Activated naive CD8-positive, alpha-beta T cell treated with anti-CD3 and anti-CD28 coated beads, Interleukin-2, amount 50 U/mL, for 24 hours (primary cell): Measurements from ENCODE around the gene GBP7.
"Not testable (repeated sequence)": the region's sequence is repeated elsewhere in the genome, so short reads cannot be mapped to it uniquely, and the experiment has no call there.

Source experiments
- ATAC-seq: fragments of 150-1000 bp; cut with Tn5 transposase; one replicate; pipeline ENCODE4 v1.10.0; 2021
- DNase-seq: peaks from one replicate; pipeline ENCODE4 v3.0.0; 2021
- H3K27ac Mint-ChIP-seq: one replicate; pipeline ENCODE4 v1.8.0; 2021; ENCODE audit warnings: mild to moderate bottlenecking, mixed read lengths
- H3K27me3 Mint-ChIP-seq: one replicate; pipeline ENCODE4 v1.8.0; 2021; ENCODE audit warnings: mixed read lengths
- H3K36me3 Mint-ChIP-seq: one replicate; pipeline ENCODE4 v1.8.0; 2021; ENCODE audit warnings: low read depth, mixed read lengths
- H3K4me1 Mint-ChIP-seq: one replicate; pipeline ENCODE4 v1.8.0; 2021; ENCODE audit warnings: mixed read lengths
- H3K4me3 Mint-ChIP-seq: one replicate; pipeline ENCODE4 v1.8.0; 2021; ENCODE audit warnings: mild to moderate bottlenecking, moderate library complexity, mixed read lengths
- H3K9me3 Mint-ChIP-seq: one replicate; pipeline ENCODE4 v1.8.0; 2021; ENCODE audit warnings: mixed read lengths

The GBP7 gene

GRCh38 chr1:89175601-89176256 lies at the start of gene GBP7:
GBP7 (minus strand) TSS chr1:89176003; CDS start chr1:89171935, 4,068 bp downstream.
- Mint-ChIP-seq H3K4me3 (no peak within 1 kb of the TSS), H3K9me3 (no peaks in the 10 kb centered on the region), H3K27me3 (no peaks in the 10 kb centered on the region), H3K4me1 (peaks cover 4% of the 10 kb centered on the region), H3K36me3 (no peaks in the 10 kb centered on the region), H3K27ac (no peak within 1 kb of the TSS)
- no peak for ATAC-seq
- no peak for DNase-seq

DNA sequence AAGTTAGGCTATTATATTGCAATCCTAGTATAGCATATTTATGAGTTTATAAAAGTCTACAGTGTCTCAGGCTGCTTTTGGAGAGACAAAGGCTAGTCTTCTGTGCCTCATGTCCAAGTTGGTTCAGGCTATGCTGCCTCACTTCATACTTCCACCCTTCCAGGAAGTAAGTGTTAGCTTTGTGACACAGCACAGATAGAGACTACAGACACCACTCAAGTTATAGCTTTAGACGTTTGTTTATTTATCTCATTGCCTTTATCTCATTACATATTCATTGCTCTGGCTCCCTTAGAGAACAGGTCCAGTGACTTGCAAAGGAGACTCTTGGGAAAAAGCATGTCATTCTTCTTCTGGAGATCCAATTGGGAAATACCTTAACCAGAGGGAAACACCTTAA lies 45.5 kb upstream of the GBP7 start:
- no peak overlapping the region for H3K27ac Mint-ChIP-seq
- ATAC-seq, result no peak
- H3K4me3 Mint-ChIP-seq, result no peak overlapping the region
- H3K36me3 Mint-ChIP-seq, result peaks cover 11% of the 10 kb centered on the region
- no peak for DNase-seq
- no peaks in the 10 kb centered on the region for H3K27me3 Mint-ChIP-seq
- no peaks in the 10 kb centered on the region for H3K4me1 Mint-ChIP-seq
- peaks cover 19% of the 10 kb centered on the region for H3K9me3 Mint-ChIP-seq

DNA sequence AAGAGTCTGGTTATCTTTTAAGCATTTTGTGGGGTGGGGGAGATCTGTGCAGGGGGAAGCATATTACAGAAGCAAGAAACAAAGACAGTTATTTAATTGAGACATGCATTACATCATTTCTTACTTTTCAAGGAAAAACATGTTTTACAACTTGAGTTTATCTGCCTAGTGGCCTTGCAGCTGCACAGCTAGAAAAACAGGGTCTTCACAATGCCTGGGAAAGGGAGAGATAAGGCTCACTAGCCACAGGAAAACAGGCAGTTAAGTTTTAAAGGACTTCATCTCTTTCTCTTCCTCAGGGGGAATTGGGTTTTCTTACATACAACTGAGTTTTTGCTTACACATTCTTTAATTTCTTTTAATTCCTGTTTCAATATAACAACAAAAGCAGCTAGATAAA lies 44.0 kb upstream of the GBP7 start:
- not testable (repeated sequence) for H3K27ac Mint-ChIP-seq, ATAC-seq, H3K4me3 Mint-ChIP-seq, H3K4me1 Mint-ChIP-seq, DNase-seq, H3K27me3 Mint-ChIP-seq
- peaks cover 15% of the 10 kb centered on the region for H3K9me3 Mint-ChIP-seq
- H3K36me3 Mint-ChIP-seq, result peaks cover 11% of the 10 kb centered on the region

- not testable (repeated sequence) for H3K4me1 Mint-ChIP-seq, ATAC-seq, DNase-seq, H3K27ac Mint-ChIP-seq, H3K4me3 Mint-ChIP-seq, H3K27me3 Mint-ChIP-seq
- H3K9me3 Mint-ChIP-seq, result peaks cover 15% of the 10 kb centered on the region
- peaks cover 11% of the 10 kb centered on the region for H3K36me3 Mint-ChIP-seq
These were observed 43.1 kb upstream of the GBP7 start for GRCh38 chr1:89218941-89219340.

GRCh38 chr1:89213347-89213746 lies 37.5 kb upstream of the GBP7 start:
- Mint-ChIP-seq H3K4me3 (no peak overlapping the region), H3K4me1 (no peaks in the 10 kb centered on the region), H3K36me3 (peaks cover 7% of the 10 kb centered on the region), H3K9me3 (peaks cover 9% of the 10 kb centered on the region), H3K27ac (no peak overlapping the region), H3K27me3 (no peaks in the 10 kb centered on the region)
- no peak for ATAC-seq
- DNase-seq, result no peak

DNA sequence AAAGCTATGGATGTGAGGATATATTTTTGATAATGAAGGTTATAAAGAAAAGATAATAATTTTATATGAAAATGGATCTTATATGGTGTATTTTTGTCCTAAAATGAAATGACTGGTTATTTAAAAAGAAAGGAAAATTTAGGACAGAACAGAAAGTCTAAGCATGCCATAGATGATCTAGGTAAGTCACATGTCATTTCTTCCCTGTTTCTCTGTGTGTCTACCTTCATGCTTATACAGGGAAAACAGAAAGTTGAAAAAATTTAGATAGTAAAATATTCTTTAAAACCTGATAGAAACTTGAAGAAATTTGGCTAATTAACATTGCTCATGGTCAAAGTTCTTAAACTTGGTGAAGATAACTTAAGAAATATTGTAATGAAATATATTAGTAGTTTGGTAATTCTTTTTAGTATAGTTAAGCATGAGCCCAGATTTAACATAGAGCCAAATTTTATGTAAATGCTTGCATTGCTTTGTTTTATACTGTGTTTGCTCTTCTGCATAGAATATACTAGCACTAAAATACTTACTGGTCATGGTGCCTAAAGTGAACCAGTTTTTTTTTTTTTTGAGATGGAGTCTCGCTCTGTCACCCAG lies 35.3 kb upstream of the GBP7 start:
- no peak for ATAC-seq

DNA sequence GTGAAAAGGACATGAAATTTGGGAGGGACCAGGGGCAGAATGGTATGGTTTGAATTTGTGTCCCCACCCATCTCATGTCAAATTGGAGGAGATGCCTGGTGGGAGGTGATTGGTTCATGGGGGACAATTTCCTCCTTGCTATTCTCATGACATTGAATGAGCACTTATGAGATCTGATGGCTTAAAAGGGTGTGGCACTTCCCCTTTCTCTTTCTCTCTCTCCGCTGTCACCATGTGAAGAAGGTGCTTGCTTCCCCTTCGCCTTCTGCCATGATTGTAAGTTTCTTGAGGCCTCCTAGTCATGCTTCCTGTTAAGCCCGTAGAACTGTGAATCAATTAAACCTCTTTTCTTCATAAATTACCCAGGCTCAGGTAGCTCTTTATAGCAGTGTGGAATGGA lies 30.6 kb upstream of the GBP7 start:
- Mint-ChIP-seq H3K36me3 (peaks cover 14% of the 10 kb centered on the region), H3K4me3 (no peak overlapping the region), H3K9me3 (peaks cover 12% of the 10 kb centered on the region), H3K27me3 (no peaks in the 10 kb centered on the region), H3K4me1 (peaks cover 24% of the 10 kb centered on the region), H3K27ac (no peak overlapping the region)
- ATAC-seq (no peak), DNase-seq (no peak)

More for the DNA sequence above, 35.3 kb upstream of the GBP7 start:
- H3K27me3 Mint-ChIP-seq, result no peaks in the 10 kb centered on the region
- H3K4me1 Mint-ChIP-seq, result no peaks in the 10 kb centered on the region
- no peak overlapping the region for H3K27ac Mint-ChIP-seq
- DNase-seq, result no peak
- no peak overlapping the region for H3K4me3 Mint-ChIP-seq
- H3K36me3 Mint-ChIP-seq, result peaks cover 7% of the 10 kb centered on the region
- peaks cover 4% of the 10 kb centered on the region for H3K9me3 Mint-ChIP-seq

GRCh38 chr1:89203166-89203565 lies 27.4 kb upstream of the GBP7 start:
- H3K36me3 Mint-ChIP-seq, result peaks cover 14% of the 10 kb centered on the region
- no peak for DNase-seq
- peak; percentile 67 for ATAC-seq
- no peaks in the 10 kb centered on the region for H3K27me3 Mint-ChIP-seq
- H3K4me1 Mint-ChIP-seq, result peaks cover 46% of the 10 kb centered on the region
- no peak overlapping the region for H3K4me3 Mint-ChIP-seq
- no peak overlapping the region for H3K27ac Mint-ChIP-seq
- H3K9me3 Mint-ChIP-seq, result peaks cover 12% of the 10 kb centered on the region

GRCh38 chr1:89201106-89201794 lies 25.4 kb upstream of the GBP7 start:
- H3K4me1 Mint-ChIP-seq, result peaks cover 60% of the 10 kb centered on the region
- H3K4me3 Mint-ChIP-seq, result peak overlapping the region; percentile 45
- H3K27ac Mint-ChIP-seq, result peak overlapping the region; percentile 79
- DNase-seq (peak; percentile 9), ATAC-seq (peak; percentile 44)
- H3K27me3 Mint-ChIP-seq, result no peaks in the 10 kb centered on the region
- H3K9me3 Mint-ChIP-seq, result peaks cover 8% of the 10 kb centered on the region
- peaks cover 17% of the 10 kb centered on the region for H3K36me3 Mint-ChIP-seq

- Mint-ChIP-seq H3K36me3 (peaks cover 21% of the 10 kb centered on the region), H3K9me3 (peaks cover 8% of the 10 kb centered on the region), H3K27ac (peak overlapping the region; percentile 79), H3K27me3 (no peaks in the 10 kb centered on the region), H3K4me3 (peak overlapping the region; percentile 45), H3K4me1 (peaks cover 66% of the 10 kb centered on the region)
- ATAC-seq, result peak; percentile 44
- no peak for DNase-seq
These were observed 24.9 kb upstream of the GBP7 start for GRCh38 chr1:89200663-89201062.

DNA sequence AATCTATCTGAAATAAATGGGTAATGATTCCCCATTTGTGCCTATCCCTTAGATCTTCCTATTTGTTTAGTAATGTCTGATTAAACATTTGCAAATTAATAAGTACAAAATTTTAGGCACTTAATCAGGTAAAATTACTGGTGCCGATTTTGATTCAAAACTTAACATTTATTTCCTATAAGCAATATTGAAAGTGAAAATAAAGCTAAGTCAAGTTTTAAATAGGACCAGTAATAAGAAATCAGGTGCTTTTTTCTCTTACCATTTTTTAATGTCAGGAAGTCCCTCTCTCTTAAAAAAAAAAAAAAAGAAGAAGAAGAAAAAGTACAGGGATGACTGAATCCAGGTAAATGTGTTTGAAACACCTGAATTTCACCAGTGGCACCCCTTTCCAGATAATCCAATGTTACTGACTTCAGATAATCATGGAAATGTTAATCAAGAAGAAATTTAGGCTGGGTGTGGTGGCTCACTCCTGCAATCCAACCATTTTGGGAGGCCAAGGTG lies 23.8 kb upstream of the GBP7 start:
- Mint-ChIP-seq H3K4me3 (peak overlapping the region; percentile 97), H3K9me3 (peaks cover 7% of the 10 kb centered on the region), H3K27me3 (no peaks in the 10 kb centered on the region), H3K4me1 (peaks cover 77% of the 10 kb centered on the region), H3K36me3 (peaks cover 31% of the 10 kb centered on the region), H3K27ac (peak overlapping the region; percentile 98)
- DNase-seq, result no peak
- no peak for ATAC-seq

- Mint-ChIP-seq H3K27me3 (no peaks in the 10 kb centered on the region), H3K4me1 (peaks cover 83% of the 10 kb centered on the region), H3K4me3 (peak within 1 kb of the TSS; percentile 97), H3K9me3 (no peaks in the 10 kb centered on the region), H3K36me3 (peaks cover 32% of the 10 kb centered on the region), H3K27ac (peak within 1 kb of the TSS; percentile 98)
- ATAC-seq (peak; percentile 65), DNase-seq (peak; percentile 50)
These were observed 22.8 kb upstream of the GBP7 start, which contains the start of gene GBP4 for GRCh38 chr1:89198491-89199072. GBP4 (minus strand) TSS chr1:89198942; CDS start chr1:89198834, 108 bp downstream.

DNA sequence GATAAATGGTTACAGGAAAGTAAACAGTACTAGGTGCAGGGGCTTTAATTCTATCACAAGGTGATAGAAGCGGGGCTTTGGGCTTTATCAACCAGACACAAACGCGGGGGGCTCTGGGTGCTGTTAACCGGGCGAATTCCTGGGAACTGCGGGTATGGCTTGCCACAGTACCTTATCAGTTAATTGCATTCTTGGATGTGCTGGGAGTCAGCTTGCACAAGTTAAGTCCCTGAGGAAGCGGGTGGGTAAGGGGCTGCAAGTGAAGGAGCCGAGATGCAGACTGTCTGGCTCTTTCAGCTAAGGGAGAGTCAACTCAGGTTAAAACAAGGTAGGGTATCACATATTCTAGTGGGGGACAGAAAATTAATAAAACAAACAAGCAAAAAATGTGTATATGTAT lies 22.3 kb upstream of the GBP7 start:
- ATAC-seq, result no peak
- Mint-ChIP-seq H3K36me3 (peaks cover 34% of the 10 kb centered on the region), H3K27ac (peak overlapping the region; percentile 98), H3K4me3 (peak overlapping the region; percentile 97), H3K9me3 (no peaks in the 10 kb centered on the region), H3K27me3 (no peaks in the 10 kb centered on the region), H3K4me1 (peaks cover 81% of the 10 kb centered on the region)
- DNase-seq, result peak; percentile 7

- H3K9me3 Mint-ChIP-seq, result no peaks in the 10 kb centered on the region
- H3K4me1 Mint-ChIP-seq, result peaks cover 57% of the 10 kb centered on the region
- peak overlapping the region; percentile 17 for H3K27ac Mint-ChIP-seq
- no peak for ATAC-seq
- DNase-seq, result no peak
- H3K36me3 Mint-ChIP-seq, result peaks cover 47% of the 10 kb centered on the region
- H3K27me3 Mint-ChIP-seq, result no peaks in the 10 kb centered on the region
- peak overlapping the region; percentile 62 for H3K4me3 Mint-ChIP-seq
These were observed 19.7 kb upstream of the GBP7 start for GRCh38 chr1:89195476-89195875.
